G401.6 (cell line): ENCODE results near the gene NOSIP.

Source experiments
- FAIRE-seq: peaks from 2 replicates; lab custom pipeline; 2012; peaks lifted over from hg19 to GRCh38; lab: Jason Lieb, UNC

NOSIP gene

DNA sequence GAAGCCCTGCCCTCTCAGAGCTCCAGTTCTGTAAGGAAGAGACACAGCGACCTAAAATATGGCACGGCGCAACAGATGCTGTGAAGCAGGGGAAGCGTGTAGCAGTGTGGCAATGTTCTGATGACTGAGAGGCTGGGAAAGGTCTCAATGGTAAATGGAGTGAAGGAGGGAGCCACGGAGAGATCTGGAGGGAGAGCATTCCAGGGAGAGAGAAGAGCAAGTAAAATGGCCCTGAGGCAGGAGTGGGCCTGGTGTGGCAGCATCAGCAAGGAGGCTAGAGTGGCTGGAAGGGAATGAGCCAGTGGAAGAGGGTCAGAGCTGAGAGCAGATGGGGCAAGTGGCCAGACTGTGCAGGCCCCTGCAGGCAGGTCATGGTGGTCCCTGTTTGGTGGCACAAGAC, 36.2 kb downstream of the NOSIP start:
- FAIRE-seq = no peak

DNA sequence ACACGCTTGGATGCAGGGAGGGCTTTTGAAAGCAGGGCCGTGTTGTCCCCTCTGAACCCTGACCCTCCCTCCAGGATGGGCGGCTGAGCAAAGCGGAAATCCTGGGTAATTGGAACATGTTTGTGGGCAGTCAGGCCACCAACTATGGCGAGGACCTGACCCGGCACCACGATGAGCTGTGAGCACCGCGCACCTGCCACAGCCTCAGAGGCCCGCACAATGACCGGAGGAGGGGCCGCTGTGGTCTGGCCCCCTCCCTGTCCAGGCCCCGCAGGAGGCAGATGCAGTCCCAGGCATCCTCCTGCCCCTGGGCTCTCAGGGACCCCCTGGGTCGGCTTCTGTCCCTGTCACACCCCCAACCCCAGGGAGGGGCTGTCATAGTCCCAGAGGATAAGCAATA, 37.3 kb downstream of the NOSIP start:
- no peak for FAIRE-seq

DNA sequence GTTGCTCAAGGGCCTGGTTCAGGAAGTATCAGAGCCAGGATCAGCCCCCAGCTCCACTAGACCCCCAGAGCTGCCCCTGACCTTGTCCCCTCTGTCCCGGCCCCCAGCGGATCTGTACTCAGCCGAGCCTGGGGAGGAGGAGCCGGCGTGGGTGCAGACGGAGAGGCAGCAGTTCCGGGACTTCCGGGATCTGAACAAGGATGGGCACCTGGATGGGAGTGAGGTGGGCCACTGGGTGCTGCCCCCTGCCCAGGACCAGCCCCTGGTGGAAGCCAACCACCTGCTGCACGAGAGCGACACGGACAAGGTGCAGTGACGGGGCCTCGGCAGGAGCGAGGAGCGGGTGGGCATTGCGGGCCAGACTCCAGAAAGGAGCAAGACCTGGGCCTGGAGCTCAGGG, 37.9 kb downstream of the NOSIP start:
- no peak for FAIRE-seq

DNA sequence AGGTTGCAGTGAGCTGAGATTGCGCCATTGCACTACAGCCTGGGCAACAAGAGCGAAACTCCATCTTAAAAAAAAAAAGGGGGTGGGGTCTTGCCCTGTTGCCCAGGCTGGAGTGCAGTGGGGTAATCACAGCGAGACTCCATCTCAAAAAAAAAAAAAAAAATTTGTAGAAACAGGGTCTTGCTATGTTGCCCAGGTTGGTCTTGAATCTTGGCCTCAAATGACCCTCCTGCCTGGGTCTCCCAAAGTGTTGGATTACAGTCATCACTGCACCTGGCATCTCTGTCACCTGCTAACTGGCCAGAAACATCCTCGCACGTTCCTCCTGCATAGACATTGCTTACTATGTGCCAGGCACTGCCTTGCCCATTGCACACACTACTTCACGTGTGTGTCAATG, 38.4 kb downstream of the NOSIP start:
- FAIRE-seq = no peak

DNA sequence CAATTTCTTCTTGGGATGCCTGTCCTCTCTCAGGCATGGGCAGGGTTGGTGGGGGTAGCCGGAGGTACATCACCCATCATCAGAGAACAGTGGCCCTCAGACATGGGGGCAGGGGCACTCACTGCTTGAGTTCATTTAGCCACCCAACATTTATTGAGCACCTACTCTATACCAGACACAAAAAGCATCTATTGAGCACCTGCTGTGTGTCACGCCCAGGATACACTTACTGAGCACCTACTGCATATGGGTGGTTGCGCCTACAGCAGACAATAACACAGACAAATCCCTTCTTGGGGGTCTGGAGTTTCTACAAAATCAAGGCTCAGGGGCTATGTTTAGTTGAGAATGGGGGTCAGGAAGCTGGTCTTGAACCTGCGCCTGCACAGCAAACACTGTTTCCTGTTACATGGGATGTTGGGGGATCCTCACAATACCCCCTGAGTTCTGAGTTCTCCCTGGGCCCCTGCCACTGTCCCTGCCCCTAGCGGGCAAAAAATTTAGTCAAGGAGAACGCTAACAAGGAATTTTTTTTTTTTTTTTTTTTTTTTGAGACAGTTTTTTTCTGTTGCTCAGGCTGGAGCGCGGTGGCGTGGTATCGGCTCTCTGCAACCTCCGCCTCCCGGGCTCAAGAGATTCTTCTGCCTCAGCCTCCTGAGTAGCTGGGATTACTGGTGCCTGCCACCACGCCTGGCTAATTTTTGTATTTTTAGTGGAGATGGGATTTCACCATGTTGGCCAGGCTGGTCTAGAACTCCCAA, 41.0 kb downstream of the NOSIP start:
- FAIRE-seq = no peak

DNA sequence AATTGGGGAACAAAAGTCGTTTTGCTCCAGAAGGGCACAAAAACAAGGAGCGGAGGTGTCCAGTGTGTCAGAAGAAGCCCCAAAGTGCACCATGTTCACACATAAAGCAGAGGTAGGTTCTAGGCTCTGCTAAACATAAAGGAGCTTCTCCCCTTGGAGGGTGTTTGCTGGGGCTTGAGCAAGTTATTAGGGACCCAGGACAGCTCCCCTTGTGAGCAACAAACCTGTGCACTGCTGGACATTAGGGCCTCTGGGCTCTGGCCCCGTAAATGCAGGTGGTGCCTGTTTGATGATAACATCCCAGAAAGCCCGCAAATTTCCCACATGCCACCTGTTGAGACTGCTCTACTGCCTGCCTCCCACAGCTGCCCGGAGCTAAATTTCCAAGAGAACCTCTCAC, 41.7 kb downstream of the NOSIP start:
- FAIRE-seq = no peak

DNA sequence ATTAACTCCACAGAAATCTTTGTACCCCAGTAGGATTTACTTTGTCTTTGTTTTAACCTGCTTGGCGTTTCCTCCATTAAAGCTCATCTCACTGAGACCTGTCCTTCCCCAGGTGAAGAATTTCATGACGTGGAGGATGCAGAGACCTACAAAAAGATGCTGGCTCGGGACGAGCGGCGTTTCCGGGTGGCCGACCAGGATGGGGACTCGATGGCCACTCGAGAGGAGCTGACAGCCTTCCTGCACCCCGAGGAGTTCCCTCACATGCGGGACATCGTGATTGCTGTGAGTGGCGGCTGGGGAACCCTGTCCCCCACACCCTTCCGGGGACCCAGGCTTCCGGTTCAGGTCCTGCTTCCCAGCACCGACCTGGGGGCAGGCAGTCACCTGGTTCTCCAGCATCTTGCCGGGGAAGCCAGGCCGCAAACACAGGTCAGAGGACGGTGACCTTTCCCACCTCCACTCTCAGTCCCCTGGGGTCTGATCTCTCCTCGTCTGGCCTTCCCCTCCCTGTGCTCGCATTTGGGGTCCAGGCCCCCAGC, 43.4 kb downstream of the NOSIP start:
- no peak for FAIRE-seq

DNA sequence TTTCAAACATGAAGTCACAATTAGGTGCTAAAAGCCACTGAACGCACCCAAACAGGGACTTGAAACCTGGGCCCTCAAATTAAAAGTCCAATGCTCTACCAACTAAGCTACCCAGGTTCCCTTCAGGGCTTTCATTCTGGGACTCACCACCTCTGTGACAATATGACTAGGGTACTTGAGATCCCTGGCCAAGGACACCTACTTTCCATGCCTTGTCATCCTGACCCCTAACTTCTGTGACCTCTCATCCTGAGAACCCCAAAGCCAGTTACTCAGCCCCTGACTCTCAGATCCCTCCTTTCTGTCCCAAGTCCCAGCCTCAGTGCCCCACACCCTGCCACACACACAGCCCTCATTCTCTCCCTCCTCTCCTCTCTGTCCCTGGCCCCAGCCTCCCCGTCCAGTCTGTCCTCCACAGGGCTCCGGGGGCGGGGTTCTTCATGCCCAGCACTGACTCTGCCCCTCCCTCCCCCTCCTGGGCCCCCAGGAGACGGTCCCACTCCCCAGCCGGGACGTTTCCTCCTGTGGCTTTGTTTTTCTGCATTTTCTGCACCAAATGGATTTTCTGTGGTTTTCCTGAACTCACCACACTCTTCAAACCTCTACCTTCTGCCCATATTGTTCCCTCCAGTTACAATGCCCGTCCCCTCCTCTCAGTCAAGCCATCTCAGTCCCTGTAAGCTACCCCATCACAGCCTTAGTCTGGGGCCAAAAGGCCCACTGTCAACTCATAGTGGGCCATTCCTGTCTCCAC, 45.5 kb downstream of the NOSIP start:
- FAIRE-seq = no peak

DNA sequence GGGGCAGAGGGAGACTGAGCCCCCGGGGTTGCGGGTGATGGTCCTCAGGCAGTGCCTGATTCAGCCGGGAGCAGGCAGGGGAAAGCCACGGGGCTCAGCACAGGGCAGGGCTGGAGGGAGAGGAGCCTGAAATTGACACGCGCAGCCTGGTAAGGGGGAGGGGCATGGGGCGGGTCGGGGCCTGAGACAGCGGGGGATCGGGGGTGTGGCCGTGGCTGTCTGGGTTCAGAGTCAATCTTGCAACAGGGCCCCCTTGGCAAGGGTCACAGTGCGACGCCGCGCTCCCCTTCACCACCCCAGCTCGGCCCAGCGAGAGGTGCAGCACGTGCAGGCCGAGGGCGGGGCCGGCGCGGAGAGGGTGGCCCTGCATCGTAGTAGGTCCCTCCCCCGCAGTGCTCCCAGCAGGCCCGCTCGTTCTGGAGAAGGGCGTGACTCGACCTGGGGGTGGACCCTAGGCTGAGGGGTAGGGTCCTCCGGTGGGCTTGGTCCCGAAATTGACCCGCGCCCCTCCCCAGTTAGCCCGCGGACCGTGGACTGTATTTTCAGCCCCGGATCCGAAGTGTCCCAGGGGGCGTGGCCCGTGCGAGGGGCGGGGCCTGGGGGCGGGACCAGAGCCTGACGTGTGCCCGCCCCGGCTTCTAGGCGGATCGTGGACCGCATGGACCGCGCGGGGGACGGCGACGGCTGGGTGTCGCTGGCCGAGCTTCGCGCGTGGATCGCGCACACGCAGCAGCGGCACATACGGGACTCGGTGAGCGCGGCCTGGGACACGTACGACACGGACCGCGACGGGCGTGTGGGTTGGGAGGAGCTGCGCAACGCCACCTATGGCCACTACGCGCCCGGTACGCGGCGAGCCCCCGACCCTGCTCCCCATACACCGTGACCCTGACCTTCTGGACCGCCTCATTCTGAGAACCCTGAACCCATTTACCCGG, 46.5 kb downstream of the NOSIP start:
- FAIRE-seq = no peak

DNA sequence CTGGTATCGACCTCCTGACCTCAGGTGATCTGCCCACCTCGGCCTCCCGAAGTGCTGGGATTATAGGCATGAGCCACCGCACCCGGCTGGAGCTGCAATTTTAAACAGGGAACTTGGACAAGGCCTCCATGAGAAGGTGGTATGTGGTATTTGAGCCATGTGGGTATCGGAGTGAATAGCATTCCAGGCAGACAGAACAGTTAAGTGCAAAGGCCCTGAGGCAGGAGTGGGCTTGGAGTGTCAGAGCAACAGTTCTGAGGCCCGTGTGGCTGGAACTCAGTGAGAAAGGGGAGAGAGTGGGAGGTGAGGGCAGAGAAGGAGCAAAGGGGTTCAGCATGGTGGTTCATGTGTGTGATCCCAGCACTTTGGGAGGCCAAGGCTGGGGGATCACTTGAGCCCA, 49.6 kb downstream of the NOSIP start:
- FAIRE-seq = no peak

DNA sequence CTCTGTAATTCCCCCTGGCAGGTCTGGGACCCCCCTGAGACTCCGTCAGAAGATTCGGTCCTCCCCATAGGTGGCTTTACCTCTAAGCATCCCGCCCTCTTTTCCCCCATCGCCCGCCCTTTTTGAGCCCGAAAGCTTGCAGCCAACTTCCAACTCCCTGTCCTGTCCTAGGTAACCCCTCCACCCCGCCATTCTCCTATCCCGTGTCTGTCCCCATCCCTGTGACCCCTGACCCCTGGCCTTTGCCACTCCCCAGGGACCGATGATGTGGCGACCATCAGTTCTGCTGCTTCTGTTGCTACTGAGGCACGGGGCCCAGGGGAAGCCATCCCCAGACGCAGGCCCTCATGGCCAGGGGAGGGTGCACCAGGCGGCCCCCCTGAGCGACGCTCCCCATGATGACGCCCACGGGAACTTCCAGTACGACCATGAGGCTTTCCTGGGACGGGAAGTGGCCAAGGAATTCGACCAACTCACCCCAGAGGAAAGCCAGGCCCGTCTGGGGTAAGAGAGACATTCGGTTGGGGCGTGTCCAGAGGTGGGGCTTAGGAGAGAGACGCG, 52.1 kb downstream of the NOSIP start:
- no peak for FAIRE-seq

DNA sequence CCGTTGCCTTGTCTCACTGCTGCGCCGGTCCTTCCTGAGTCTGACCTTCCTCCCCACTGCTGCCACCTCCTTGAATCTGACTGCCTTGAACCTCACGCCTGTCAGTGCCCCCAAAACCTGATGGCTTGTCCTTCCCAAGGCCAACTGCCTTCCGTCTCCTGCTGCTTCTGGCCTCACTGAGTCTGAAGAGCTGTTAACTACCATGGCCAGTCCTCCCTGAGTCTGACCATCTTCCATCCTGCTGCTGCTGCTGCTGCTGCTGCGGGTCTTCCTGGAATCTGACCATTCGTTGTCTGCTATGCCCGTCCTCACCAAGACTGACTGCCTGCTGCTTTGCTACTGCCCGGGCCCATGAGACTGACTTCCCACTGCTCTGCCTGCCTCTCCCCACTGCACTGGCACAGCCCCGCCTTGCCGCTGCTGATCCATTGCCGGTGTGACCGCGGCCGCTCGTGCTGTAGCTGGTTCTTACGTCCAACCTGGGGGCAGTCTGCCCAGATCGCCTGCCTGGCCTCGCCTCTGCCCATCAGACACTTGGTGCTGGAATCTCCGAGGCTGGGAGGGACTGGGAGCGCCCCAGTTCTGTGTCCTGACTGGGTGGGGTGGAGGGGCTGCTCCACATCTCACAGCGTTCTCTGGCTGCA, 55.4 kb downstream of the NOSIP start:
- FAIRE-seq = no peak

DNA sequence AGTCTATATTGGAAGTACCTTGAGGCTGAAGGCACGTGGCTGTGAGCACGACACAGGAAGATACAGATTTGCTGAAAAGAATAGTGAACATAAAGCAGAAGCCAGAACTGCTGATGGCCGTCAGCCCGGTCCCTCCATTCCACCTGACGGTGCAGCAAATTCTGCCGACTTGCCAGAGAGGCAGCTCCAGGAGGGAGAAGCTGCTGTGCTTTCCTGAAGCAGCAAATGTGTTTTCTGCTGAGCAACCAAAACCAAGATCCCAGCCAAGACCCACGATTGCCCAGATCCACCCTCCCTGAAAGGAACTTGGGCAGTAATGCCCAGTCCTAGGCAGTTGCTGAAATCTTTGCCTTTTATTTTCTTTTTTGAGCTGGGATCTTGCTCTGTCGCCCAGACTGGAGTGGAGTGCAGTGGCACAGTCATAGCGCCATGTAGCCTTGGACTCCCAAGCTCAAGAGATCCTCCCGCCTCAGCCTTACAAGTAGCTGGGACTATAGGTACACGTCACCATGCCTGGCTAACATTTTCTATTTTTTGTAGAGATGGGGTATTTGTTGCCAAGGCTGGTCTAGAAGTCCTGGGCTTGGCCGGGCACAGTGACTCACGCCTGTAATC, 59.5 kb downstream of the NOSIP start:
- FAIRE-seq = no peak

DNA sequence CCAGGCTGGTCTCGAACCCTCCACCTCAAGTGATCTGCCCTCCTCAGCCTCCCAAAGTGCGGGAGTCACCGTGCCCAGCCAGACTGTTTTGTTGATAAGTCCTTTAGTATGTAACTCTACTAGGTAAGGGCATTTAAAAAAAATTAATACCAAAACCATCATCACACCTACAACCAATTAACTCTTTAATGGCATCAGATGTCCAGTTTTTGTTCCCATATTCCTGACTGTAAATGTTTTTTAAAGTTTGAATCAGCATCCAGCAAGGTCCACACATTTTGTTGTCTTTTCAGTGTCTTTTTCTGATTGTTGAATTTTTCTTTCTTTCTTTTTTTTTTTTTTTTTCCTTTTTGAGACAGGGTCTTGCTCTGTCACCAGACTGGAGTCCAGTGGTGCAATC, 62.3 kb downstream of the NOSIP start:
- no peak for FAIRE-seq

DNA sequence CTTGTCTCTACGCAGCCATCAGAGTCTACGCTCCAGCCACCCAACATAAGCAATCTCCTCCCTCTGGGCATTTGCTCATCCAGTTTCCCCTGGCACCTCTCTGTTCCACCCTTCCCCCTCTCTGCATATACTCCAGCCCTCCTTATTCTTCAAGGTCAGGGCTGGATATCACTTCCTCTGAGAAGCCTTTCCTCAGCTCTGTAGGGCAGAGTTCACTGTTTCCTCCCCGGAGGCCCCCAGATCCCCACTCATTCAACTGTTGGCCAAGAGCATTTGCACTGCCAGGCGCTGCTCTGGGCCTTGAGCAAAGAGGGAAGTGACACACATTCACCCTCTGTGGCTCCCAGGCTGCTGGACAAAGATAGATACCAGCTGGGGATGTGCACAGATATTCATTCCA, 64.6 kb downstream of the NOSIP start:
- FAIRE-seq = no peak

DNA sequence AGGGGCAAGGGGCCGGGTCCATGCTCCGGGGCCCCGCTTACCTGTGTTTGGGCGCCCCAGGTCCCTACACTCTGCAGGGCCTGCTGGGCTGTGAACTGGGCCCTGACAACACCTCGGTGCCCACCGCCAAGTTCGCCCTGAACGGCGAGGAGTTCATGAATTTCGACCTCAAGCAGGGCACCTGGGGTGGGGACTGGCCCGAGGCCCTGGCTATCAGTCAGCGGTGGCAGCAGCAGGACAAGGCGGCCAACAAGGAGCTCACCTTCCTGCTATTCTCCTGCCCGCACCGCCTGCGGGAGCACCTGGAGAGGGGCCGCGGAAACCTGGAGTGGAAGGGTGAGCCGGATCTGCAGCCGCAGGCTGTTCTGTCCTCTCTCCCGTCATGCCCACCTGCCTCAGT, 66.2 kb downstream of the NOSIP start:
- FAIRE-seq = no peak

DNA sequence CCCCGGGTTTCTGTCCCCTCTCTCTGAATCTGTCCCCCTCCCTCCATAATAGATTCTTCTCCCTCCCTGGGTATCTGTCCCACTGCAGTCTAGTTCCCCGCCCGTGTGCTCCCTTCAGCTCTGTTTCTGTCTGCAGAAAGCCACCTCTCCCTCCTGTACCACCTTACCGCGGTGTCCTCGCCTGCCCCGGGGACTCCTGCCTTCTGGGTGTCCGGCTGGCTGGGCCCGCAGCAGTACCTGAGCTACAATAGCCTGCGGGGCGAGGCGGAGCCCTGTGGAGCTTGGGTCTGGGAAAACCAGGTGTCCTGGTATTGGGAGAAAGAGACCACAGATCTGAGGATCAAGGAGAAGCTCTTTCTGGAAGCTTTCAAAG, 66.6 kb downstream of the NOSIP start:
- no peak for FAIRE-seq

DNA sequence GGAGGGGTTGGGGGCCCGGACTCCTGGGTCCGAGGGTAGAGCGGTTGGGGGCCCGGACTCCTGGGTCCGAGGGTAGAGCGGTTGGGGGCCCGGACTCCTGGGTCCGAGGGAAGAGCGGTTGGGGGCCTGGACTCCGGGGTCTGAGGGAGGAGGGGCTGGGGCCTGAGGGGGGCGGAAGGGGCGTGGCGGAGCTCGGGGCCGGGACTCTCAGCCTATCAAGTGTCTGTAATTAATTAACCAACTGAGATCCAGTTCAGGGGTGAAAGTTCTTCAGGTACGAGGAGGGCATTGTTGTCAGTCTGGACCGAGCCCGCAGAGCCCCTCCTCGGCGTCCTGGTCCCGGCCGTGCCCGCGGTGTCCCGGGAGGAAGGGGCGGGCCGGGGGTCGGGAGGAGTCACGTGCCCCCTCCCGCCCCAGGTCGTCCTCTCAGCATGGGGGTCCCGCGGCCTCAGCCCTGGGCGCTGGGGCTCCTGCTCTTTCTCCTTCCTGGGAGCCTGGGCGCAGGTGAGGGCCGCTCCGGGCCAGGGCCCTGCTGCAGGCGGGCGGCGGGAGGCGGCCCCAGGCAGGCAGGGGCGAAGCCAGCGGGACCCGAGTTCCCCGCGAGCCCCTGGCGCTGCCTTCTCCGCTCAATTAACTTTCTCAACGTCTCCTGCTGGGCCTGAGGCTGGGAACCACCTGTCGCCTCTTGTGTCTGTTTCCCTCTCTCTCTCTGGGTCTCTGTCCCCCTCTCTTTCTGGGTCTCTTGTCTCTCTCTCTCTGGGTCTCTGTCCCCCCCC, 67.2 kb downstream of the NOSIP start:
- FAIRE-seq = no peak

DNA sequence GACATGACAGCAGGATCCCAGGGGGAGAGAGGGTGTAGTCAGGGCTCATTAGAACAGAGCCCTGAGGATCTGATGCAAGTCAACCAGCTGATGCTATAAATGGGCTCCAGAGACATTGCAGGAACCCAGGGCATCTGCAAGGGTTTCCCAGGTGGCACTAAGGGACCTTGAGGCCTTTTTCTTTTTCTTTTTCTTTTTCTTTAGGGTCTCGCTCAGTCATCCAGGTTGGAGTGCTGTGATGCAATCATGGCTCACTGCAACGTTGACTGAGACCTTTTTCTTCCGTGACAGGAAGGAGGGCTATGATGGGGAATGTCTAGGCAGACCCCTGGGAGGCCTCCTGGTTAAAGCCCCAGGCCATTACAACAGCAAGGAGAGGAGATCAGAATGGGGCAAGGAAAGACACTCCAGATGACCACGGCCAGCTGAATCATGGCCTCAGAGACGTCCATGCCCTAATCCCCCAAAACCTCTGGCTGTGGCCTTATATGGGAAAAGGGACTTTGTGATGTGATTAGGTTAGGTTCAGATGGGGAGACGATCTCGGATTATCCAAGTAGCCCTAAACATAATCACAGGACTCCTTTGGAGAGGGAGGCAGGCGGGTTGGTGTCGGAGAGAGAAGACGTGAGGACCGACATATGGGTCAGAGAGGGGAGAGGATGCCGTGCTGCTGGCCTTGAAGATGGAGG, 72.4 kb downstream of the NOSIP start:
- no peak for FAIRE-seq

DNA sequence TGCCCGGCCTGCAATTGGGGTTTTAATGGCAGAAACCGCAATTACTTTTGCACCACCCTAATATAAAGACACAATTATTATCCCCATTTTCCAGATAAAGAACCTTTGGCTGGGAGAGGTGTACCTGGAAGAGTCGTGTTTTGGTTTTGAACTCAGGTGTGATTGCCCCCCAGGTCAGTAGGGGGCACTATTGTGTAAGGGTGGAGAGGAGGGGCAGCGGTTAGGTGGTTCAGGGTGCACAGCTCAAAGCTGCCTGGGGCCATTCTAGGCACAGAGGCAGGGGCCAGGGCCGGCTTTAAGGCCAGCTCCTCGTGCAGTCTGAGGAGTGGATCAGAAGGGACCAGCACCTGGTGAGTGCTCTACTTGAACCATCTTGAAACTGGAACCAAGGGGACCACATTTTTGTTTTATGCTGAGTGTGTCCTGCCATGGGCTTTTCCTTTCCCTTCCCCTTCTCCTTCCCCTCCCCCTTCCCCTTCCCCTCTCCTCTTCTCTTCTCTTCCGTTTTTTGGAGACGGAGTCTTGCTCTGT, 73.7 kb downstream of the NOSIP start:
- peak; percentile 90 for FAIRE-seq
